ELF-1 (cell line): Measurements from ENCODE around the gene REL.
"Not testable (repeated sequence)": the region's sequence is repeated elsewhere in the genome, so short reads cannot be mapped to it uniquely, and the experiment has no call there.

ENCODE experiments used
- DNase-seq: peaks from one replicate; pipeline ENCODE4 v3.0.0-alpha.2; 2016; ENCODE audit warnings: low read depth, low spot score

The REL gene

GRCh38 chr2:60881047-60881932 is at the start of gene REL:
TSS of gene REL (plus strand) at chr2:60881574. CDS start at chr2:60881841, 267 bp downstream.
- DNase-seq = peak; percentile 92

DNA sequence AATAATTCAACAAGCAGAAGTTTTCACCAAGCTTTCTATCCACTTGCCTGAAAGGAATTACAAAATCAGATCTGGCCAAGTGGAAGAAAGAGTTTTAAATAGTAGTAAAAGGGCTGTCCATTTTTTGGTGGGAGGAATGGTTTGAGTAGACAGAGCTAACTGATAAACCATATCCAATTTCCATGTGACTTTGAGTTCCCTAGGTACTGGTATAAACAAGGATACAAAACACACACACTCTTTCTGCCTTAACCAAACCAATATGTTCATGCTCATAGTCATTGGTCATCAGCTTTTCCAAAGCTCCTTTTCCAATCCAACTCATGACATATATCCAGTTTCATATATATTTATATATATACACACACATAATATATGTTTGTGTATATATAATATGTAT is 49.5 kb upstream of the REL start:
- DNase-seq = no peak

- no peak for DNase-seq
Observed at GRCh38 chr2:60832621-60833020, 48.8 kb upstream of the REL start.

- DNase-seq = peak; percentile 51
Observed at GRCh38 chr2:60834270-60834717, 47.1 kb upstream of the REL start.

DNA sequence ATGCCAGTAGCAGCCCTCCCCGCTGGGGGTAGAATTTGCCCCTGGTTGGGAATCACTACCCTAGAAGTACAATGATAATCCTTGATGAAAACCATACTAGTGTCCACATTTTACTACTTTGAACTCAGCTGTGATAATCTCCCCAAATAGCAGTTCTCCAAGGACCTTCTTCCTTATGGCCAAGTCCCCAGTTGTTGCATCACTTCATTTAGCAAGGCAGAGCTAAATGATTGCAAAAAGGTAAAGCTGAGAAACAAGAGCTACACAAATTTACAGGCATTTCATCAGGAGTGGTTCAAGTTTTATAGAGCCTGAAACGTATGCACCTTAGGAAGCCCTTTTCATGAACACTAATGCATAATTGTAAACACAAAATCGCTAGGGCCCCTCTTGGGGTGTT is 44.9 kb upstream of the REL start:
- no peak for DNase-seq

DNA sequence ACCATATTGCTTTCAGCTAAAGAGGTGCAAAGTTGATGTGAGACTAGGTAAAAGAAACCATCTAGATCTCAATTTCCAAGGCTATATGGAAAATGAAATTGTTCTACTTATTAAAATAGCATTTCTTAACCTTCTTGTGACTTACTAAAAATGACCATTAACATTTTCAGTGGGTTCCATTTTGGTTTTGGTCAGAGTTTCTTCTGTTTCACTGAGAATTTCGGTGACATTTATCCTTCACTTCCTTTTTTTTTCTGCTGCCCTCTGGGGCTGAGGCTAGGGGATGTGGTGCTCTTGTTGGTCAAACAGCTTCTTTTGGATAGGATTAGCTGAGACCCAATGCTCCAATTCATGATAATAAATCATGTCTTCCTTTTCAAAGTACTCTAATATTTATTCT is 44.3 kb upstream of the REL start:
- no peak for DNase-seq

DNA sequence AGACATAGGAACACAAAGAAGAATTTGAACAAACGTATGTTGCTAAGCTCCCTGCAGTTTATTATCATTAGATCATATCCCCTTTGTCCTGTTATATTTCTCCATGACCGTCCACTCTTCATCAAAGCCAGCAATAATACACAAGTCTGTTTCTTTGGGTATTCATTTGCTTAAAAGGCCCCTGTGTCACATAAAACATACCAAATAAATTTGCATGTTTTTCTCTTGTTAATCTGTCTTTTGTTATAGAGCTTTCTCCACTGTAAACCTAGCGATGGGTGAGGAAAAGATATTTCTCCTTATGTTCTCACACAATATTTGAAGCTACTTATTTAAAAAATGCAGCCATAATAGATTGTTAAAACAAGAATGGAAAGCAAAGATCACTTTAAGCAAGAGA is 42.9 kb upstream of the REL start:
- DNase-seq = no peak

- DNase-seq = peak; percentile 53
Observed at GRCh38 chr2:60839126-60839813, 42.1 kb upstream of the REL start.

GRCh38 chr2:60840880-60841279 is 40.5 kb upstream of the REL start:
- no peak for DNase-seq

DNA sequence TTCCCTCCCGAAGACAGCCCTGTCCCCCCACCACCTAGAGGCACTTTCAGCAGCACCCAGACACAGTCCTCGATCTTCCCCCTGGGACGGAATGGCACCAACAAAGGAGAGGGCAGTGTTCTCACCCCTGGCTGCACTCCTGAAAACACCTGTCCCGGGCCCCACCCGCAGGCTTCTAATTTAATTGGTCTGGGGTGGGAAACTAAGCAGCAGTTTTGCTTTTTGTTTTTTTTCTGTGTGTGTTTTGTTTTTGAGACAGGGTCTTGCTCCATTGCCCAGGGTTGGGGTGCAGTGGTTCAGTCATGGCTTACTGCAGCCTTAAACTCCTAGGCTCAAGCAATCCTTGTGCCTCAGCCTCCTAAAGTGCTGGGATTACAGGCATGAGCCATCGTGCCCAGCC is 38.4 kb upstream of the REL start:
- no peak for DNase-seq

GRCh38 chr2:60844105-60844504 is 37.3 kb upstream of the REL start:
- no peak for DNase-seq

- DNase-seq = no peak
Observed at GRCh38 chr2:60847854-60848253, 33.5 kb upstream of the REL start.

DNA sequence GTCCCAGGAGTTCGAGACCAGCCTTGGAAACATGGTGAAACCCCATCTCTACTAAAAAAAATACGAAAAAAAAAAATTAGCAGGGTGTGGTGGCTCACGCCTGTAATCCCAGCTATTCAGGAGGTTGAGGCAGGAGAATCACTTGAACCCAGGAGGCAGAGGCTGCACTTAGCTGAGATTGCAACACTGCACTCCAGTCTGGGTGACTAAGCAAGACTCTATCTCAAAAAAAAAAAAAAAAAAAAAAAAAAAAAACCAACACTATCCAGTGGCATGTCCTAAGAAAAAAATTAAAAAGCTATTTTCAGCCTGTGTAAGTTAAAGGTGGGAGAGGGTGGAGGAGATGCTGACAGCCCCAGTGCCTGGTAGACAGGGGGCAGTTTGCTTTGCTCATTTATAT is 32.2 kb upstream of the REL start:
- DNase-seq = no peak

DNA sequence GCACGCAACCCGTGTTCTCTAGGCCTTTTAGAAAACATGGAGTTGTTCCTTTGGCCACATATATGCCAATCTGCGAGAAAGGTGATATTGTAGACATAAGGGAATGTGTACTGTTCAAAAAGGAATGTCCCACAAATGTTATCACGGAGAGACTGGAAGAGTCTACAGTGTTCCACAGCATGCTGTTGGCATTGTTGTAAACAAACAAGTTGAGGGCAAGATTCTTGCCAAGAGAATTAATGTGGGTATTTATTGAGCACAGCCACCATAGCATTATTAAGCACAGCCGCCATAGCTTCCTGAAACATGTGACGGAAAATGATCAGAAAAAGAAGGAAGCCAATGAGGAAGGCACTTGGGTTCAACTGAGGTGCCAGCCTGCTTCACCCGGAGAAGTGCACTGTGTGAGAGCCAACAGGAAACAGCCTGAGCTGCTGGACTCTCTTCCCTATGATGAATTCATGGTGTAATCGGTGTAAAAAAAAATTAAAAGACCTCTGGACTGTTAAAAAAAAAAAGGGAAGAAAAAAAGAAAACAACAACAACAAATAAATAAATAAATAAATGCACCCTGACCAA is 29.0 kb upstream of the REL start:
- DNase-seq = no peak

- no peak for DNase-seq
Observed at GRCh38 chr2:60853531-60853930, 27.8 kb upstream of the REL start.

- DNase-seq = no peak
Observed at GRCh38 chr2:60855989-60856669, 25.2 kb upstream of the REL start.

GRCh38 chr2:60857056-60857455 is 24.3 kb upstream of the REL start:
- DNase-seq = no peak

DNA sequence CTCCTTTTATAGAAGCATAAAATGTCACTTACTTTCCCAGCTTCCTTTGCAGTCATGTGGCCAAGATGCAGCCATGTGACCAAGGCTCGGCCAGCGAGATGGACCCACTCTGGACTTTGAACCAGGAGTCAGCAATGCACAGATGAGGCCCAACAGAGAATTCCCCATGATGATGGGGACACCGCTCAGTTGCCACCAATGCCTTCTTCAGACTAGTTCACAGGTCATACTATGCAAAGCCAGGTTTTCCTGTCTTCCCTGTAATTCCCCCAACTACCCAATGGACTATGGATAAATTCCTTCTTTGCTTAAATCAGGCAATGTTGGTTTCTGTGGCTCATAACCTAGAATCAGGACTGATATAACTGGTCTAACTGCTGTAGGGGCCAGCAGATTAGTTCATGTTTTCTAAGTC is 22.5 kb upstream of the REL start:
- DNase-seq = no peak

- DNase-seq = no peak
Observed at GRCh38 chr2:60861736-60862135, 19.6 kb upstream of the REL start.

- no peak for DNase-seq
Observed at GRCh38 chr2:60862642-60863041, 18.7 kb upstream of the REL start.

DNA sequence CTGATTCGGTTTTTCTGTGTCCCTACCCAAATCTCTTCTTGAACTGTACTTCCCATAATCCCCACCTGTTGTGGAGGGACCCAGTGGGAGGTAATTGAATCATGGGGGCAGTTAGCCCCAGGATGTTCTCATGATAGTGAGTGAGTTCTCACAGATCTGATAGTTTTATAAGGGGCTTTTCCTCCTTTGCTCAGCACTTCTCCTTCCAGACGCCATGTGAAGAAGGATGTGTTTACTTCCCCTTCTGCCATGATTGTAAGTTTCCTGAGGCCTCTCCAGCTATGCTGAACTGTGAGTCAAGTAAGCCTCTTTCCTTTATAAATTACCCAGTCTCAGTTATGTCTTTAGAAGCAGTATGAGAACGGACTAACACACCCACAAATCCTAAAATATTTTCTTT is 16.0 kb upstream of the REL start:
- not testable (repeated sequence) for DNase-seq

GRCh38 chr2:60867007-60867406 is 14.4 kb upstream of the REL start:
- DNase-seq = no peak
